ENCODE results near the gene GRIA1. TPM values are rescaled to one million over a fixed set of nuclear protein-coding genes. Genes with fewer than 3 reads are reported as not detected.

GRIA1 gene
- total and polyA plus RNA-seq, 2 donors (not counting 1 experiment from before 2014, with no cell fraction given), result not detected

DNA sequence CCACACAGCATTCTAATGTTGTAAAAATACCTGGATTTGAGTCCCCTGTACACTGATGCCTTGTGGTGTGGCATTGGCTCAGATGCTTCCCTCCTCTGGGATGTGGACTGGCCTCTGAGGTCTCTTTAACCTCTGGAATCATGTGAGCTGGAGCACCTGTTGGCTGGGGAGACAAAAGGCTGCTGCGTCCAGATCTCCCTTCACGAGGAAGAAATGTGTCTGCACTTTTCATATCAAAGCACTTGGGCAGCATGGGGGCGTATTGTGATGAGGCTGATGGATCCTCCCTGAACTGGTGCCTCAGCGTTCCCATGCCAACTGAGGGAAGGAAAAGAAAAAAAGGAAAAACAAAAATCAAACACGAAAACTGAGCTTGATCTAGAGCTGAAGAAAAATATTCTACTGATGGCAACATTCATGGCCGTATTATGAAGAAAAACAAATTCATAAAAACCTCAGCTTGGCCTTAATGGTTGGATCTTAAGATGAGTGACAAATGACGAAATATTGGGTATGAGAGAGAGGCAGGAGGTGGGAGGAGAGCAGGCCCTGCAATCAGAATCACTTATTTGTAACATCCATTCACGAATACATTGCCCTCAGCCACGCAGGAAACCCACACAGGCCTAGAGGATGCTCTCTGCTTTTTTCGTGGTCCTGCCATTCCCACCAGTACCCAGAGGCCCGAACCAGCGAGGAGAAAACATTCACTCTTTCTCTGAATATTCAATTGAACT, 26.2 kb downstream of the GRIA1 start:
- no peak overlapping the region for H3K4me3 Mint-ChIP-seq
- Histone ChIP-seq H4K20me1 (ENCODE audit: control insufficient read depth, insufficient read depth, low read length, poor library complexity, severe bottlenecking) (no peaks in the 10 kb centered on the region), H3K9ac (ENCODE audit: low read length) (no peak overlapping the region), H2AFZ (ENCODE audit: insufficient read depth, low read depth, low read length, poor library complexity, severe bottlenecking) (no peak overlapping the region), H3K79me2 (ENCODE audit: control insufficient read depth, insufficient read depth, low read length) (no peaks in the 10 kb centered on the region), H3K36me3 (replicated peaks in 1 of 2; ENCODE audit: control extremely low read depth in 1 of 2, control insufficient read depth in 1 of 2, extremely low read depth in 1 of 2, insufficient read depth in 2 of 2, low read length in 1 of 2) (no peaks in the 10 kb centered on the region), H3K9me3 (ENCODE audit: control extremely low read depth in 1 of 3, control insufficient read depth in 2 of 3, insufficient read depth in 1 of 3, low read length in 2 of 3) (no peaks in the 10 kb centered on the region), H3K4me2 (replicated peaks; ENCODE audit: low read depth, low read length, poor library complexity, severe bottlenecking) (no peak overlapping the region), H3K4me3 (ENCODE audit: control extremely low read depth in 1 of 5, extremely low read depth in 1 of 5, insufficient read depth in 1 of 5, low read depth in 2 of 5, low read length in 4 of 5) (no peak overlapping the region), H3K27me3 (replicated peaks in 1 of 4; ENCODE audit: control extremely low read depth in 1 of 4, control insufficient read depth in 3 of 4, insufficient read depth in 4 of 4, low read length in 3 of 4) (no peaks in the 10 kb centered on the region), H3K27ac (ENCODE audit: low read length in 2 of 2) (no peak overlapping the region), H3K4me1 (ENCODE audit: control insufficient read depth in 2 of 2, insufficient read depth in 2 of 2, low read length in 2 of 2) (no peaks in the 10 kb centered on the region)
- H3K27me3 Mint-ChIP-seq, result peaks cover 4% of the 10 kb centered on the region
- CTCF ChIA-PET, result interaction anchor here (1.4 kb wide), 1 partner anchor 10 kb away, joined by 5 read pairs; no protein-coding TSS in a partner anchor
- POLR2A ChIA-PET, result no interaction called here
- no peaks in the 10 kb centered on the region for H3K4me1 Mint-ChIP-seq
- TF ChIP-seq, protein P1, sequence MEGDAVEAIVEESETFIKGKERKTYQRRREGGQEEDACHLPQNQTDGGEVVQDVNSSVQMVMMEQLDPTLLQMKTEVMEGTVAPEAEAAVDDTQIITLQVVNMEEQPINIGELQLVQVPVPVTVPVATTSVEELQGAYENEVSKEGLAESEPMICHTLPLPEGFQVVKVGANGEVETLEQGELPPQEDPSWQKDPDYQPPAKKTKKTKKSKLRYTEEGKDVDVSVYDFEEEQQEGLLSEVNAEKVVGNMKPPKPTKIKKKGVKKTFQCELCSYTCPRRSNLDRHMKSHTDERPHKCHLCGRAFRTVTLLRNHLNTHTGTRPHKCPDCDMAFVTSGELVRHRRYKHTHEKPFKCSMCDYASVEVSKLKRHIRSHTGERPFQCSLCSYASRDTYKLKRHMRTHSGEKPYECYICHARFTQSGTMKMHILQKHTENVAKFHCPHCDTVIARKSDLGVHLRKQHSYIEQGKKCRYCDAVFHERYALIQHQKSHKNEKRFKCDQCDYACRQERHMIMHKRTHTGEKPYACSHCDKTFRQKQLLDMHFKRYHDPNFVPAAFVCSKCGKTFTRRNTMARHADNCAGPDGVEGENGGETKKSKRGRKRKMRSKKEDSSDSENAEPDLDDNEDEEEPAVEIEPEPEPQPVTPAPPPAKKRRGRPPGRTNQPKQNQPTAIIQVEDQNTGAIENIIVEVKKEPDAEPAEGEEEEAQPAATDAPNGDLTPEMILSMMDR (IDR thresholded peaks at IDR 0.05), result no peak
- TF ChIP-seq EZH2 (IDR thresholded peaks at IDR 0.05; ENCODE audit: borderline replicate concordance, insufficient read depth, low read depth, low read length, poor library complexity, severe bottlenecking), result no peak
- DNase-seq, result no peak
- no peak for ATAC-seq (ENCODE audit: low read depth)
- WGBS (ENCODE audit: insufficient coverage), result 56% methylated on average over 6 of the region's 12 CpGs
- peaks cover 5% of the 10 kb centered on the region for H3K9me3 Mint-ChIP-seq (ENCODE audit: insufficient read depth)
- no peak overlapping the region for H3K27ac Mint-ChIP-seq
- intact Hi-C loops (cut with micrococcal nuclease), result no loop called here

DNA sequence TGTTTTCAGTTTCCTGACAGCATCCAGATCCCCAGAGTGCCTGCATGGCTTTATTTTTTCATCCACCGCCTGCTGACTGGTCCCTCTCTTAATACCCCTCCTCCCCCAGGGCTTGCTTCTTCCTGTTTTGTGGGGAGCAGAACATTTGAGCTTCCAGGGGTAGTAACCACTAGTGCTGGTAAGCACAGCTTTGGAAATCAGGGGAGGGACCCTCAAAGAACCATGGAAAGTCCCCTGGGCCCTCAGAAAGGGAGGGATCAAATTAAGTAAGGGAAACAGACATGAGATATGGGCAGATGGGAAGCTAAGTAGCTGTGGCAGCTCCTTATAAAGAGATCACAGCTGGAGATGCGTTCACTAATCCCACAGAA, 26.8 kb downstream of the GRIA1 start:
- peaks cover 4% of the 10 kb centered on the region for H3K27me3 Mint-ChIP-seq
- ATAC-seq (ENCODE audit: low read depth) (no peak), DNase-seq (no peak)
- Histone ChIP-seq H3K27ac (ENCODE audit: low read length in 2 of 2) (no peak overlapping the region), H2AFZ (ENCODE audit: insufficient read depth, low read depth, low read length, poor library complexity, severe bottlenecking) (no peak overlapping the region), H3K79me2 (ENCODE audit: control insufficient read depth, insufficient read depth, low read length) (no peaks in the 10 kb centered on the region), H3K9ac (ENCODE audit: low read length) (no peak overlapping the region), H3K4me1 (ENCODE audit: control insufficient read depth in 2 of 2, insufficient read depth in 2 of 2, low read length in 2 of 2) (no peaks in the 10 kb centered on the region), H3K36me3 (replicated peaks in 1 of 2; ENCODE audit: control extremely low read depth in 1 of 2, control insufficient read depth in 1 of 2, extremely low read depth in 1 of 2, insufficient read depth in 2 of 2, low read length in 1 of 2) (no peaks in the 10 kb centered on the region), H3K4me3 (ENCODE audit: control extremely low read depth in 1 of 5, extremely low read depth in 1 of 5, insufficient read depth in 1 of 5, low read depth in 2 of 5, low read length in 4 of 5) (no peak overlapping the region), H3K27me3 (replicated peaks in 1 of 4; ENCODE audit: control extremely low read depth in 1 of 4, control insufficient read depth in 3 of 4, insufficient read depth in 4 of 4, low read length in 3 of 4) (no peaks in the 10 kb centered on the region), H3K4me2 (replicated peaks; ENCODE audit: low read depth, low read length, poor library complexity, severe bottlenecking) (no peak overlapping the region), H4K20me1 (ENCODE audit: control insufficient read depth, insufficient read depth, low read length, poor library complexity, severe bottlenecking) (no peaks in the 10 kb centered on the region), H3K9me3 (ENCODE audit: control extremely low read depth in 1 of 3, control insufficient read depth in 2 of 3, insufficient read depth in 1 of 3, low read length in 2 of 3) (no peaks in the 10 kb centered on the region)
- intact Hi-C loops (cut with micrococcal nuclease), result no loop called here
- no peaks in the 10 kb centered on the region for H3K4me1 Mint-ChIP-seq
- ChIA-PET POLR2A (no interaction called here), CTCF (interaction anchor here (1.4 kb wide), 1 partner anchor 11 kb away, joined by 5 read pairs; no protein-coding TSS in a partner anchor)
- H3K27ac Mint-ChIP-seq, result no peak overlapping the region
- peaks cover 5% of the 10 kb centered on the region for H3K9me3 Mint-ChIP-seq (ENCODE audit: insufficient read depth)
- no peak for TF ChIP-seq EZH2 (IDR thresholded peaks at IDR 0.05; ENCODE audit: borderline replicate concordance, insufficient read depth, low read depth, low read length, poor library complexity, severe bottlenecking)
- TF ChIP-seq, protein P1 (IDR thresholded peaks at IDR 0.05), result no peak
- WGBS (ENCODE audit: insufficient coverage), result 80% methylated on average over 1 of the region's 2 CpGs
- H3K4me3 Mint-ChIP-seq, result no peak overlapping the region

All from B cell (primary cell).